Measurements from ENCODE around the gene PEX6.

- TF ChIP-seq SRSF1 (optimal IDR thresholded peaks at IDR 0.05; ENCODE audit: low read depth, low read length) (no peak), TOE1 (CRISPR knock-in tag; IDR thresholded peaks at IDR 0.05) (no peak), CTCF (CRISPR knock-in tag; IDR thresholded peaks at IDR 0.05) (no peak)
These were observed 4.0 kb downstream of the PEX6 start for GRCh38 chr6:42974919-42975505.

All from HepG2 (cell line).